Endothelial cell (in vitro differentiated cells): Measurements from ENCODE around the gene ZNF750. TPM values are rescaled to one million over a fixed set of nuclear protein-coding genes. Genes with fewer than 3 reads are reported as not detected.

ENCODE experiments used
- DNase-seq: peaks from one replicate; pipeline ENCODE4 v3.0.0; 2021; ENCODE audit warnings: low spot score
- H3K27ac Mint-ChIP-seq: one replicate; pipeline ENCODE4 v1.8.0; 2021; ENCODE audit warnings: mixed read lengths, inconsistent platforms; ENCODE audit not compliant: unreplicated experiment
- H3K27me3 Mint-ChIP-seq: one replicate; pipeline ENCODE4 v1.8.0; 2021; ENCODE audit warnings: mild to moderate bottlenecking, moderate library complexity, mixed read lengths, inconsistent platforms; ENCODE audit not compliant: unreplicated experiment
- H3K36me3 Mint-ChIP-seq: one replicate; pipeline ENCODE4 v1.8.0; 2021; ENCODE audit warnings: mild to moderate bottlenecking, low read depth, mixed read lengths, inconsistent platforms; ENCODE audit not compliant: unreplicated experiment
- H3K4me1 Mint-ChIP-seq: one replicate; pipeline ENCODE4 v1.8.0; 2021; ENCODE audit warnings: mild to moderate bottlenecking, mixed read lengths, inconsistent platforms; ENCODE audit not compliant: unreplicated experiment
- H3K4me3 Mint-ChIP-seq: one replicate; pipeline ENCODE4 v1.8.0; 2021; ENCODE audit warnings: mild to moderate bottlenecking, mixed read lengths, inconsistent platforms; ENCODE audit not compliant: unreplicated experiment
- H3K9me3 Mint-ChIP-seq: one replicate; pipeline ENCODE4 v1.8.0; 2021; ENCODE audit warnings: mixed read lengths, inconsistent platforms; ENCODE audit not compliant: unreplicated experiment
- CTCF ChIP-seq: fragments of 200-600 bp; sonication (generic); IDR thresholded peaks from one replicate; pipeline ENCODE4 v1.5.0; 2021; ENCODE audit warnings: antibody characterized with exemption; ENCODE audit not compliant: unreplicated experiment
- total RNA-seq: library from RNA; stranded (reverse); fragmentation: NEBNext Ultra II Directional; extraction: Animal tissue kit (Norgen Biotek cat#: 25700); gene quantifications from one replicate; pipeline ENCODE4 v1.2.1, GENCODE V29; 2021; ENCODE audit not compliant: unreplicated experiment

ZNF750 gene
- total RNA-seq, 1 donor from 2014 or later, result 0.31 TPM

DNA sequence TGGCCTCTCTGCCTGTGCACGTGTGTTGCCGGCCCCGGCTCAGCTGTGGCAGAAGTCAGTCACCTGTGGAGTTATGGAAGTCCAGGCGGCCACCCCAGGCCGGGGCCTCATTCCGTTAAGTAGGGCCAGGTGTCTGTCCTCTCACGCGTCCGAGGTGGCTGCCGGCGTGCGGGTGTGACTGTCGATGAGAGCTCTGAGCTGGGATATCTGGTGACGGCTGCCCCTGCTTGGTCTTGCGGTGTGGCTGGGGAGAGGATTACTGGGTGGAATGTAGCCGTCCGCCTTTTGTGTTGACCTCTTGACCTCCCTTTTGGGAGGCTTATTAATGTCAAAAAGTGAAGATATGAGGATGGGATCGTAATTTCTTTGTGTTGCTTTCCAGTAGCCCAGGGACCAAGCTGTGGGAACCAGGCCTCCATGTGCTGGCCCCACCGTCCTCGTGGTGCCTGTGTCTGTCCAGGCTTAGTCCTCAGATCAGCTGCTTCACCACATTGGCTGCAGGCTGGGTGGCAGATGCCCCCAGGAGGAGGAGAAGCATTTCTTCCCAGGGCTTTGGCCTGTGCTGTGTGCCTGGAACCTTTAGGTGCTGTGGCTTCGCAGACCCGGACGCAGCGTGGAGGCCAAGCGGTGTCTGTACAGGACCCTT is 23.0 kb upstream of the ZNF750 start:
- no peak for TF ChIP-seq CTCF
- H3K36me3 Mint-ChIP-seq, result no peaks in the 10 kb centered on the region
- no peak for DNase-seq
- no peak overlapping the region for H3K27ac Mint-ChIP-seq
- no peak overlapping the region for H3K4me3 Mint-ChIP-seq
- H3K9me3 Mint-ChIP-seq, result no peaks in the 10 kb centered on the region
- peaks cover 21% of the 10 kb centered on the region for H3K4me1 Mint-ChIP-seq
- peaks cover 4% of the 10 kb centered on the region for H3K27me3 Mint-ChIP-seq

- Mint-ChIP-seq H3K9me3 (no peaks in the 10 kb centered on the region), H3K36me3 (peaks cover 2% of the 10 kb centered on the region), H3K4me3 (no peak overlapping the region), H3K27me3 (peaks cover 4% of the 10 kb centered on the region), H3K27ac (no peak overlapping the region), H3K4me1 (peaks cover 23% of the 10 kb centered on the region)
- TF ChIP-seq CTCF, result no peak
- no peak for DNase-seq
These were observed 22.4 kb upstream of the ZNF750 start for GRCh38 chr17:82862191-82862590.

GRCh38 chr17:82861393-82861775 is 21.6 kb upstream of the ZNF750 start:
- Mint-ChIP-seq H3K4me3 (no peak overlapping the region), H3K36me3 (peaks cover 5% of the 10 kb centered on the region), H3K9me3 (no peaks in the 10 kb centered on the region), H3K27me3 (peaks cover 4% of the 10 kb centered on the region), H3K4me1 (peaks cover 25% of the 10 kb centered on the region), H3K27ac (no peak overlapping the region)
- no peak for TF ChIP-seq CTCF
- no peak for DNase-seq

GRCh38 chr17:82860606-82861392 is 21.0 kb upstream of the ZNF750 start:
- H3K4me1 Mint-ChIP-seq, result peaks cover 24% of the 10 kb centered on the region
- H3K27ac Mint-ChIP-seq, result no peak overlapping the region

More at GRCh38 chr17:82860606-82861392, 21.0 kb upstream of the ZNF750 start:
- Mint-ChIP-seq H3K27me3 (peaks cover 4% of the 10 kb centered on the region), H3K4me3 (no peak overlapping the region), H3K9me3 (no peaks in the 10 kb centered on the region), H3K36me3 (peaks cover 6% of the 10 kb centered on the region)
- TF ChIP-seq CTCF, result no peak
- no peak for DNase-seq
